LNCaP clone FGC (cell line): ENCODE measurements around the gene NKAIN2.

Experiments
- DNase-seq: peaks from one replicate; pipeline ENCODE4 v3.0.0-alpha.2; 2011; ENCODE audit warnings: low read depth
- H3K4me3 ChIP-seq: 2 replicates; pipeline ENCODE4 v1.5.1; 2011; ENCODE audit warnings: mild to moderate bottlenecking, low read depth, low read length, control low read depth
- CTCF ChIP-seq: IDR thresholded peaks from 2 replicates; pipeline ENCODE4 v1.5.1; 2012; ENCODE audit warnings: mild to moderate bottlenecking; ENCODE audit not compliant: control insufficient read depth, insufficient read depth; ENCODE audit errors: extremely low read depth

NKAIN2 gene

GRCh38 chr6:124772733-124773319 is 969.2 kb downstream of the NKAIN2 start:
- DNase-seq: no peak
- H3K4me3 ChIP-seq: no peak overlapping the region
- no peak for TF ChIP-seq CTCF

DNA sequence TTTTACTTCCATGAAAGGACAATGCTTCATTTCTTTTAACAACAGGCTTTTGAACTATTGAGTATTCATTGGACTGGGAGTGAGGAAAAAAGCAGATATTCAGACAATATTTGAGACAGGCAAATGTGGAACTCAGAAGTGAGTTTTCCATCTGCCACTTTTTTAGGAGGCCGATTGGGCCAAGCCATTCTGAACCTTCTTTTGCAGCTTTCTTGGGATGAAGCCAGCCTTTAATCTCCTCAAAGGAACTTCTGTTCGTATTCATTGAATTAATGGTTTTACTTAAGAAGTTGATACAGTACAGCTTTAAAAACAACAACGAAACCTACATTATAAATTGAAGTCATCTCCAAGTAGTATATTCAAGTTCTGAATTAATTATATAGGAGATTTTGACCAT is 971.5 kb downstream of the NKAIN2 start:
- TF ChIP-seq CTCF: no peak
- DNase-seq: no peak

GRCh38 chr6:124777863-124778262 is 974.2 kb downstream of the NKAIN2 start:
- no peak overlapping the region for H3K4me3 ChIP-seq
- no peak for DNase-seq
- no peak for TF ChIP-seq CTCF

More for the DNA sequence above, 971.5 kb downstream of the NKAIN2 start:
- no peak overlapping the region for H3K4me3 ChIP-seq

GRCh38 chr6:124780623-124781022 is 977.0 kb downstream of the NKAIN2 start:
- H3K4me3 ChIP-seq: no peak overlapping the region
- no peak for DNase-seq

GRCh38 chr6:124783344-124783743 is 979.7 kb downstream of the NKAIN2 start:
- H3K4me3 ChIP-seq: no peak overlapping the region
- DNase-seq: no peak
- no peak for TF ChIP-seq CTCF

More at GRCh38 chr6:124780623-124781022, 977.0 kb downstream of the NKAIN2 start:
- no peak for TF ChIP-seq CTCF

DNA sequence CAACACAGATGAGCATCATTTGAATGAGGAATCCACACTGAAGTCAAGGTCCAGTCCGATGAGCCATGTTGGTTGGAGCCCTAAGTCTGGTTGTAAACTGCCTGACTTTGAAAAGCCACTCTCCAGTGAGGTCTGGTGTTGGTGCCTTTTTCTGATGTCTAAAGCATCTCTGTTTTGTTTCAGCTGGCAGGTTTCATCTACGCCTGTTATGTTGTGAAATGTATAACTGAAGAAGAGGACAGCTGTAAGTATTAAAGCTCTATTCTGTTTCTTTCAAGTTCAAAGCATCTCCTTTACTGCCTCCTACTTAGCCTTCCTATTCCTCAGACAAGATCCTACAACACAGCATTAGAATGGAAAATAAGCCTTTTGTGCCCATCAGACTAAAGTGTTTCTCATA is 987.5 kb downstream of the NKAIN2 start:
- H3K4me3 ChIP-seq: no peak overlapping the region
- no peak for DNase-seq
- TF ChIP-seq CTCF: no peak

DNA sequence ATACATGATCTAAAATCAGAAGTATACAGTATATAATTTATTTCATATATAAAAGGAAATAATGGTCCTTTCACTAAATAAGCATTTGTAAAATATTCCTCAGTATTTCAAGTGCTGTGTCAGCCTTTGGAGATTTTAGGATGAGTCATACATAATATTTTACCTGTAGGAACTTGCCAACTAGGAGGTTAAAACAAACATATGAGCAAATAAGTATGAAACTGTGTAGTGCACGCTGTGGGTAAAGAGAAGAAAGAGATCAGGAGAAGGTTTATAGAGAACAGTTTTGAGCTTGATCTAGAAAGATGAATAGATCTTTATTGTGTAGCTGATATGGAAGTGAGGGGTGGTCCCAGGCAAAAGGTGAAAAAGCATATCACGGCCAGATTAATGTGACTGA is 988.7 kb downstream of the NKAIN2 start:
- no peak overlapping the region for H3K4me3 ChIP-seq
- TF ChIP-seq CTCF: no peak
- DNase-seq: peak; percentile 38
